HCT116 (cell line): ENCODE results near the gene RETREG1. TPM values are rescaled to one million over a fixed set of nuclear protein-coding genes. Genes with fewer than 3 reads are reported as not detected.

Experiments
- ATAC-seq: fragments of 200-7000 bp; cut with Tn5 transposase; 2 replicates; pipeline ENCODE4 v1.9.1; 2020; ENCODE audit warnings: mild to moderate bottlenecking, moderate library complexity
- BruUV-seq: library from RNA; stranded (reverse); fragments of 400-500 nt; replicated peaks from 2 replicates; lab custom pipeline; 2021; lab: Mats Ljungman, UMichigan
- CTCF ChIA-PET: fragments of 300-600 bp; sonication (Branson Sonifier 250); formaldehyde crosslinking; loops from one replicate; lab custom pipeline; 2021; ENCODE audit warnings: antibody characterized with exemption; lab: Charles Lee
- POLR2A ChIA-PET: fragments of 300-600, 350-600 bp; sonication (Branson Sonifier 250); formaldehyde crosslinking; loops from one replicate; lab custom pipeline; 2021; ENCODE audit warnings: antibody characterized with exemption; lab: Charles Lee
- RAD21 ChIA-PET, 2 experiments: fragments of 300-600 bp; sonication (Branson Sonifier 250); formaldehyde crosslinking; loops; one replicate each; lab custom pipeline; 2023; ENCODE audit warnings: low total read pairs in 2 of 2; ENCODE audit not compliant: uncharacterized antibody in 2 of 2, unreplicated experiment in 2 of 2, low non-redundant PET in 1 of 2; lab: Charles Lee
- DNase-seq: peaks from one replicate; pipeline ENCODE4 v3.0.0-alpha.2; 2010; ENCODE audit warnings: low read depth, low spot score
- H2AFZ ChIP-seq: fragments of 200-600 bp; shearing (Covaris generic), sonication (generic); 2 replicates; pipeline ENCODE4 v1.6.1; 2017; ENCODE audit warnings: low read depth, mixed run types, mixed read lengths, antibody characterized with exemption, low read length; ENCODE audit not compliant: poor library complexity, severe bottlenecking
- H3K27ac ChIP-seq: 2 replicates; pipeline ENCODE4 v1.5.1; 2012; ENCODE audit warnings: low read depth, low read length
- H3K27me3 ChIP-seq: fragments of 200-600 bp; sonication (generic); 2 replicates; pipeline ENCODE4 v1.6.1; 2016; ENCODE audit warnings: mixed run types, low read length, mixed read lengths; ENCODE audit not compliant: insufficient read depth
- H3K36me3 ChIP-seq, 2 experiments: fragments of 200-500 bp in 1 of 2; fragments of 200-600 bp in 1 of 2; sonication (Bioruptor generic) in 1 of 2; sonication (generic) in 1 of 2; 2 replicates each; pipeline versions ENCODE4 v1.5.1 to v1.6.1; 2014 to 2016; ENCODE audit warnings: low read length in 2 of 2, inconsistent platforms in 1 of 2, mixed read lengths in 1 of 2, mixed run types in 1 of 2; ENCODE audit not compliant: insufficient read depth in 2 of 2, control insufficient read depth in 1 of 2
- H3K4me1 ChIP-seq, 2 experiments: fragments of 200-600 bp in 1 of 2; sonication (generic) in 1 of 2; 2 replicates each; pipeline versions ENCODE4 v1.5.1 to v1.6.1; 2012 to 2017; ENCODE audit warnings: low read length in 2 of 2, inconsistent platforms in 1 of 2, mild to moderate bottlenecking in 1 of 2, mixed read lengths in 1 of 2, mixed run types in 1 of 2, moderate library complexity in 1 of 2; ENCODE audit not compliant: insufficient read depth in 2 of 2, control insufficient read depth in 1 of 2
- H3K4me2 ChIP-seq: fragments of 200-600 bp; sonication (generic); 2 replicates; pipeline ENCODE4 v1.6.1; 2017; ENCODE audit warnings: mixed run types, low read length, mixed read lengths
- H3K4me3 ChIP-seq, 2 experiments: fragments of 200-600 bp in 1 of 2; sonication (generic) in 1 of 2; replicated peaks in 1 of 2; 2 replicates each; pipeline ENCODE4 v1.5.1; 2011 to 2016; ENCODE audit warnings: low read length in 2 of 2, control low read depth in 1 of 2, low read depth in 1 of 2, mild to moderate bottlenecking in 1 of 2, mixed read lengths in 1 of 2, mixed run types in 1 of 2
- H3K79me2 ChIP-seq: fragments of 200-600 bp; sonication (generic); 2 replicates; pipeline ENCODE4 v1.6.1; 2017; ENCODE audit warnings: mild to moderate bottlenecking, mixed run types, low read length, moderate library complexity, mixed read lengths; ENCODE audit not compliant: insufficient read depth
- H3K9ac ChIP-seq: fragments of 200-600 bp; sonication (generic); 2 replicates; pipeline ENCODE4 v1.6.1; 2016; ENCODE audit warnings: low read length, mixed read lengths
- H3K9me2 ChIP-seq: fragments of 200-600 bp; sonication (generic), shearing (Covaris generic); 2 replicates; pipeline ENCODE4 v1.6.1; 2017; ENCODE audit warnings: mixed run types, mild to moderate bottlenecking, moderate library complexity; ENCODE audit not compliant: insufficient read depth
- H3K9me3 ChIP-seq, 2 experiments: fragments of 200-500 bp in 1 of 2; fragments of 200-600 bp in 1 of 2; sonication (Bioruptor generic) in 1 of 2; sonication (generic) in 1 of 2; 2 replicates each; pipeline ENCODE4 v1.6.1; 2014 to 2017; ENCODE audit warnings: low read length in 2 of 2, mixed read lengths in 2 of 2, inconsistent platforms in 1 of 2, low read depth in 1 of 2, mild to moderate bottlenecking in 1 of 2, mixed run types in 1 of 2, moderate library complexity in 1 of 2; ENCODE audit not compliant: control insufficient read depth in 1 of 2, insufficient read depth in 1 of 2
- H4K20me1 ChIP-seq: fragments of 200-600 bp; sonication (generic), shearing (Covaris generic); 2 replicates; pipeline ENCODE4 v1.6.1; 2017; ENCODE audit warnings: mixed run types, mild to moderate bottlenecking, moderate library complexity; ENCODE audit not compliant: insufficient read depth
- ATF3 ChIP-seq: IDR thresholded peaks from 2 replicates; pipeline ENCODE4 v1.6.1; 2012
- CEBPB ChIP-seq: IDR thresholded peaks from 2 replicates; pipeline ENCODE4 v1.6.1; 2012; ENCODE audit warnings: low read depth
- EZH2phosphoT487 ChIP-seq: fragments of 200-600 bp; IDR thresholded peaks from 2 replicates; pipeline ENCODE4 v1.6.1; 2018; ENCODE audit warnings: antibody characterized with exemption, borderline replicate concordance
- FOSL1 ChIP-seq: IDR thresholded peaks from 2 replicates; pipeline ENCODE4 v1.6.1; 2012; ENCODE audit warnings: low read depth
- JUND ChIP-seq: IDR thresholded peaks from 2 replicates; pipeline ENCODE4 v1.6.1; 2012
- MAX ChIP-seq: IDR thresholded peaks from 2 replicates; pipeline ENCODE4 v1.6.1; 2012
- RAD21 ChIP-seq: IDR thresholded peaks from 2 replicates; pipeline ENCODE4 v1.6.1; 2012; ENCODE audit warnings: low read depth, mild to moderate bottlenecking
- REST ChIP-seq: IDR thresholded peaks from 2 replicates; pipeline ENCODE4 v1.6.1; 2012; ENCODE audit warnings: low read depth
- ZFX ChIP-seq: fragments of 450-650 bp; IDR thresholded peaks from 2 replicates; pipeline ENCODE4 v1.6.1; 2017
- intact Hi-C: fragments of 100-400 bp; cut with micrococcal nuclease; formaldehyde crosslinking; loops from 2 replicates; pipeline ENCODE4 v1.10.0; 2022
- total RNA-seq: library from RNA; stranded (reverse); gene quantifications from one replicate; pipeline ENCODE4 v1.2.1, GENCODE V29; 2021; ENCODE audit not compliant: unreplicated experiment

Gene RETREG1
- total RNA-seq, 1 experiment from 2014 or later, result 6.0 TPM

- CTCF ChIA-PET, result interaction anchor here (2.8 kb wide), 1 partner anchor 533 kb away, joined by 6 read pairs; no protein-coding TSS in a partner anchor
- no peaks in the 10 kb centered on the region for H3K36me3 ChIP-seq
- H3K4me3 ChIP-seq, result no peak overlapping the region
- no peak overlapping the region for H2AFZ ChIP-seq
- H3K9me3 ChIP-seq, result peaks cover 0 to 4% of the 10 kb centered on the region in 2 experiments; a peak in 1 of 4 replicates
- H3K79me2 ChIP-seq, result no peaks in the 10 kb centered on the region
- H3K27me3 ChIP-seq, result no peaks in the 10 kb centered on the region
- no peak overlapping the region for H3K27ac ChIP-seq
- DNase-seq (no peak), ATAC-seq (no peak)
- H3K4me1 ChIP-seq, result peaks cover 0 to 3% of the 10 kb centered on the region in 2 experiments; a peak in 1 of 4 replicates
- RAD21 ChIA-PET, result no interaction called here
- no peak overlapping the region for H3K4me2 ChIP-seq
- no peaks in the 10 kb centered on the region for H4K20me1 ChIP-seq
- TF ChIP-seq MAX (no peak), JUND (no peak), FOSL1 (no peak), EZH2phosphoT487 (no peak), CEBPB (no peak), REST (no peak), RAD21 (no peak), ZFX (no peak), ATF3 (no peak)
- no TSS peak for BruUV-seq
- POLR2A ChIA-PET, result no interaction called here
- intact Hi-C loops, result no loop called here
- H3K9me2 ChIP-seq, result no peaks in the 10 kb centered on the region
- no peak overlapping the region for H3K9ac ChIP-seq
These were observed 39.9 kb upstream of the RETREG1 start for GRCh38 chr5:16656561-16657191.
